ENCODE data around the gene OR10D3. TPM values are rescaled to one million over a fixed set of nuclear protein-coding genes. Genes with fewer than 3 reads are reported as not detected.

The OR10D3 gene
- total RNA-seq, 1 donor from 2014 or later = not detected

- DNase-seq (ENCODE audit: extremely low spot score in 2 of 2) = no peak
- Histone ChIP-seq H3K27me3 (no peaks in the 10 kb centered on the region), H3K27ac (no peak overlapping the region), H3K4me3 (no peak overlapping the region), H3K36me3 (no peaks in the 10 kb centered on the region), H3K4me1 (no peaks in the 10 kb centered on the region), H3K9me3 (no peaks in the 10 kb centered on the region)
- no peak for TF ChIP-seq POLR2A (IDR thresholded peaks at IDR 0.05)
- TF ChIP-seq POLR2AphosphoS5 (IDR thresholded peaks at IDR 0.05; ENCODE audit: insufficient read depth in 1 of 2, low read depth in 1 of 2) = no peak
- TF ChIP-seq CTCF (IDR thresholded peaks at IDR 0.05) = no peak
- intact Hi-C loops (cut with DNase I) = no loop called here
Measured at GRCh38 chr11:124176925-124177715, 6.0 kb upstream of the OR10D3 start.

- H3K4me3 ChIP-seq = no peak overlapping the region
- no peaks in the 10 kb centered on the region for H3K36me3 ChIP-seq
- no peaks in the 10 kb centered on the region for H3K4me1 ChIP-seq
- DNase-seq (ENCODE audit: extremely low spot score in 2 of 2) = no peak
- H3K27me3 ChIP-seq = no peaks in the 10 kb centered on the region
- H3K27ac ChIP-seq = no peak overlapping the region
- TF ChIP-seq POLR2A (IDR thresholded peaks at IDR 0.05) = no peak
- no peak for TF ChIP-seq POLR2AphosphoS5 (IDR thresholded peaks at IDR 0.05; ENCODE audit: insufficient read depth in 1 of 2, low read depth in 1 of 2)
- no peak for TF ChIP-seq CTCF (IDR thresholded peaks at IDR 0.05)
- intact Hi-C loops (cut with DNase I) = no loop called here
- H3K9me3 ChIP-seq = no peaks in the 10 kb centered on the region
Measured at GRCh38 chr11:124179310-124179709, 3.8 kb upstream of the OR10D3 start.

GRCh38 chr11:124190298-124191139 lies 7.4 kb downstream of the OR10D3 start:
- Histone ChIP-seq H3K36me3 (no peaks in the 10 kb centered on the region), H3K4me3 (no peak overlapping the region), H3K9me3 (no peaks in the 10 kb centered on the region), H3K4me1 (no peaks in the 10 kb centered on the region), H3K27ac (no peak overlapping the region), H3K27me3 (no peaks in the 10 kb centered on the region)
- TF ChIP-seq POLR2AphosphoS5 (IDR thresholded peaks at IDR 0.05; ENCODE audit: insufficient read depth in 1 of 2, low read depth in 1 of 2) (no peak), CTCF (IDR thresholded peaks at IDR 0.05) (no peak), POLR2A (IDR thresholded peaks at IDR 0.05) (no peak)
- DNase-seq (ENCODE audit: extremely low spot score in 2 of 2) = no peak
- intact Hi-C loops (cut with DNase I) = no loop called here

GRCh38 chr11:124193221-124194010 lies 10.3 kb downstream of the OR10D3 start:
- Histone ChIP-seq H3K4me3 (no peak overlapping the region), H3K4me1 (no peaks in the 10 kb centered on the region), H3K9me3 (no peaks in the 10 kb centered on the region), H3K36me3 (no peaks in the 10 kb centered on the region), H3K27ac (no peak overlapping the region), H3K27me3 (no peaks in the 10 kb centered on the region)
- intact Hi-C loops (cut with DNase I) = no loop called here
- DNase-seq (ENCODE audit: extremely low spot score in 2 of 2) = no peak
- TF ChIP-seq CTCF (IDR thresholded peaks at IDR 0.05) = no peak
- no peak for TF ChIP-seq POLR2A (IDR thresholded peaks at IDR 0.05)
- no peak for TF ChIP-seq POLR2AphosphoS5 (IDR thresholded peaks at IDR 0.05; ENCODE audit: insufficient read depth in 1 of 2, low read depth in 1 of 2)

Measured in vagina (tissue), 2 donors.